Measurements from ENCODE around the gene DMC1. TPM values are rescaled to one million over a fixed set of nuclear protein-coding genes. Genes with fewer than 3 reads are reported as not detected.

Gene DMC1
- total RNA-seq, 1 experiment from 2014 or later, result 0.89 TPM

DNA sequence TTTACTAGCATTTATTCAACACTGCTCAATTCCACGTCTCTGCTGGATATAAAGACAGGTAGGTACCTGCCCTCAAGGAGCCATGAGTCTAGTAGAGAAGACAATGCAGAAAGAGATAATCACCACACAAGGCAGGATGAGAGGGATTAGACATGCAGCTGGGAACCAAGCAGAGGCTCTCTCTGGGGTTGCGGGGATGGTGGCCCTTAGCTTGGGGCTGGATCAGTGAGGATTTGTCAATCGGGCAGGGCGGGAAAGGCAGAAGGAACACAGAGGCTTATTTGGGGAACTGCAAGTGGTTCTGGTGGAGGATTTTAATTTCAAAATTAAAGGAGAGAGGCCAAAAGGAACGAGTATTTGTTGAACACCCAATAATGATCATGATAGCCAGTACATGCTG is 8.5 kb upstream of the DMC1 start:
- ChIA-PET RAD21 (ENCODE audit: low non-redundant PET in 1 of 2, low total read pairs in 2 of 2, uncharacterized antibody in 2 of 2, unreplicated experiment in 2 of 2) (no interaction called here), POLR2A (no interaction called here), CTCF (no interaction called here)
- no peaks in the 10 kb centered on the region for H3K9me2 ChIP-seq (ENCODE audit: insufficient read depth)
- H3K27me3 ChIP-seq (ENCODE audit: insufficient read depth, low read length), result no peaks in the 10 kb centered on the region
- no TSS peak for BruUV-seq (replicated peaks)
- no peaks in the 10 kb centered on the region for H4K20me1 ChIP-seq (ENCODE audit: insufficient read depth)
- ATAC-seq (no peak), DNase-seq (ENCODE audit: low read depth, low spot score) (no peak)
- TF ChIP-seq FOSL1 (IDR thresholded peaks at IDR 0.05; ENCODE audit: low read depth), result no peak
- no peak for TF ChIP-seq EZH2phosphoT487 (IDR thresholded peaks at IDR 0.05; ENCODE audit: borderline replicate concordance)
- TF ChIP-seq, protein P1, sequence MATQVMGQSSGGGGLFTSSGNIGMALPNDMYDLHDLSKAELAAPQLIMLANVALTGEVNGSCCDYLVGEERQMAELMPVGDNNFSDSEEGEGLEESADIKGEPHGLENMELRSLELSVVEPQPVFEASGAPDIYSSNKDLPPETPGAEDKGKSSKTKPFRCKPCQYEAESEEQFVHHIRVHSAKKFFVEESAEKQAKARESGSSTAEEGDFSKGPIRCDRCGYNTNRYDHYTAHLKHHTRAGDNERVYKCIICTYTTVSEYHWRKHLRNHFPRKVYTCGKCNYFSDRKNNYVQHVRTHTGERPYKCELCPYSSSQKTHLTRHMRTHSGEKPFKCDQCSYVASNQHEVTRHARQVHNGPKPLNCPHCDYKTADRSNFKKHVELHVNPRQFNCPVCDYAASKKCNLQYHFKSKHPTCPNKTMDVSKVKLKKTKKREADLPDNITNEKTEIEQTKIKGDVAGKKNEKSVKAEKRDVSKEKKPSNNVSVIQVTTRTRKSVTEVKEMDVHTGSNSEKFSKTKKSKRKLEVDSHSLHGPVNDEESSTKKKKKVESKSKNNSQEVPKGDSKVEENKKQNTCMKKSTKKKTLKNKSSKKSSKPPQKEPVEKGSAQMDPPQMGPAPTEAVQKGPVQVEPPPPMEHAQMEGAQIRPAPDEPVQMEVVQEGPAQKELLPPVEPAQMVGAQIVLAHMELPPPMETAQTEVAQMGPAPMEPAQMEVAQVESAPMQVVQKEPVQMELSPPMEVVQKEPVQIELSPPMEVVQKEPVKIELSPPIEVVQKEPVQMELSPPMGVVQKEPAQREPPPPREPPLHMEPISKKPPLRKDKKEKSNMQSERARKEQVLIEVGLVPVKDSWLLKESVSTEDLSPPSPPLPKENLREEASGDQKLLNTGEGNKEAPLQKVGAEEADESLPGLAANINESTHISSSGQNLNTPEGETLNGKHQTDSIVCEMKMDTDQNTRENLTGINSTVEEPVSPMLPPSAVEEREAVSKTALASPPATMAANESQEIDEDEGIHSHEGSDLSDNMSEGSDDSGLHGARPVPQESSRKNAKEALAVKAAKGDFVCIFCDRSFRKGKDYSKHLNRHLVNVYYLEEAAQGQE (IDR thresholded peaks at IDR 0.05; ENCODE audit: low read depth), result no peak
- no peak for TF ChIP-seq ELF1 (IDR thresholded peaks at IDR 0.05; ENCODE audit: borderline replicate concordance, low read depth)
- TF ChIP-seq SIN3A (IDR thresholded peaks at IDR 0.05; ENCODE audit: low read depth), result no peak
- TF ChIP-seq, protein P2, sequence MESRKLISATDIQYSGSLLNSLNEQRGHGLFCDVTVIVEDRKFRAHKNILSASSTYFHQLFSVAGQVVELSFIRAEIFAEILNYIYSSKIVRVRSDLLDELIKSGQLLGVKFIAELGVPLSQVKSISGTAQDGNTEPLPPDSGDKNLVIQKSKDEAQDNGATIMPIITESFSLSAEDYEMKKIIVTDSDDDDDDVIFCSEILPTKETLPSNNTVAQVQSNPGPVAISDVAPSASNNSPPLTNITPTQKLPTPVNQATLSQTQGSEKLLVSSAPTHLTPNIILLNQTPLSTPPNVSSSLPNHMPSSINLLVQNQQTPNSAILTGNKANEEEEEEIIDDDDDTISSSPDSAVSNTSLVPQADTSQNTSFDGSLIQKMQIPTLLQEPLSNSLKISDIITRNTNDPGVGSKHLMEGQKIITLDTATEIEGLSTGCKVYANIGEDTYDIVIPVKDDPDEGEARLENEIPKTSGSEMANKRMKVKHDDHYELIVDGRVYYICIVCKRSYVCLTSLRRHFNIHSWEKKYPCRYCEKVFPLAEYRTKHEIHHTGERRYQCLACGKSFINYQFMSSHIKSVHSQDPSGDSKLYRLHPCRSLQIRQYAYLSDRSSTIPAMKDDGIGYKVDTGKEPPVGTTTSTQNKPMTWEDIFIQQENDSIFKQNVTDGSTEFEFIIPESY (IDR thresholded peaks at IDR 0.05; ENCODE audit: extremely low read depth, insufficient replicate concordance, low read length), result no peak
- no peak for TF ChIP-seq RAD21 (IDR thresholded peaks at IDR 0.05; ENCODE audit: low read depth)
- no peak overlapping the region for H2AFZ ChIP-seq (ENCODE audit: low read depth, low read length, poor library complexity, severe bottlenecking)
- no peaks in the 10 kb centered on the region for H3K79me2 ChIP-seq (ENCODE audit: insufficient read depth, low read length)
- H3K27ac ChIP-seq (ENCODE audit: low read depth, low read length), result no peak overlapping the region
- no peaks in the 10 kb centered on the region for H3K9me3 ChIP-seq (ENCODE audit: control insufficient read depth in 1 of 2, insufficient read depth in 1 of 2, low read depth in 1 of 2, low read length in 2 of 2)
- intact Hi-C loops (cut with micrococcal nuclease), result no loop called here
- peaks cover 0 to 3% of the 10 kb centered on the region in 2 experiments; a peak in 2 of 4 replicates for H3K4me1 ChIP-seq (ENCODE audit: control insufficient read depth in 1 of 2, insufficient read depth in 2 of 2, low read length in 2 of 2)
- H3K9ac ChIP-seq (ENCODE audit: low read length), result no peak overlapping the region
- no peaks in the 10 kb centered on the region for H3K36me3 ChIP-seq (ENCODE audit: control insufficient read depth in 1 of 2, insufficient read depth in 2 of 2, low read length in 2 of 2)
- H3K4me2 ChIP-seq (ENCODE audit: low read length), result no peak overlapping the region
- no peak overlapping the region for H3K4me3 ChIP-seq (replicated peaks in 1 of 2; ENCODE audit: low read depth in 1 of 2, low read length in 2 of 2)

Data from HCT116 (cell line).